H1 (cell line): Measurements from ENCODE around the gene MAP6D1. TPM values are rescaled to one million over a fixed set of nuclear protein-coding genes. Genes with fewer than 3 reads are reported as not detected.

Experiments used
- CTCF ChIA-PET: fragments of 300-600 bp; sonication (Branson Sonifier 250); formaldehyde crosslinking; loops from one replicate; lab custom pipeline; 2021; ENCODE audit not compliant: partially characterized antibody; lab: Charles Lee
- POLR2A ChIA-PET: fragments of 300-600 bp; sonication (Branson Sonifier 250); formaldehyde crosslinking; loops from one replicate; lab custom pipeline; 2021; ENCODE audit warnings: inconsistent platforms; ENCODE audit not compliant: partially characterized antibody; lab: Charles Lee
- DNase-seq, 2 experiments: peaks; one replicate each; pipeline versions ENCODE4 v3.0.0 to v3.0.0-alpha.2; 2010 to 2022; ENCODE audit warnings: low spot score in 2 of 2, low read depth in 1 of 2, mixed read lengths in 1 of 2
- FAIRE-seq: peaks from 2 replicates; lab custom pipeline; 2011; peaks lifted over from hg19 to GRCh38; lab: Jason Lieb, UNC
- H2AFZ ChIP-seq: 2 replicates; pipeline ENCODE4 v1.8.1; 2012; ENCODE audit warnings: low read length, inconsistent platforms
- H2AK5ac ChIP-seq: 2 replicates; pipeline ENCODE4 v1.6.1; 2013; ENCODE audit warnings: low read depth, low read length
- H2BK120ac ChIP-seq: replicated peaks from 2 replicates; pipeline ENCODE3; 2013; ENCODE audit warnings: low read depth, low read length, inconsistent platforms
- H2BK12ac ChIP-seq: 2 replicates; pipeline ENCODE4 v1.6.1; 2013; ENCODE audit warnings: low read depth, low read length
- H2BK15ac ChIP-seq: 2 replicates; pipeline ENCODE4 v1.6.1; 2013; ENCODE audit warnings: low read length
- H2BK20ac ChIP-seq: 2 replicates; pipeline ENCODE4 v1.6.1; 2013; ENCODE audit warnings: low read length
- H2BK5ac ChIP-seq: 2 replicates; pipeline ENCODE4 v1.6.1; 2013; ENCODE audit warnings: low read depth, low read length
- H3K14ac ChIP-seq: 2 replicates; pipeline ENCODE4 v1.6.1; 2013; ENCODE audit warnings: inconsistent platforms; ENCODE audit not compliant: insufficient read length
- H3K18ac ChIP-seq: 2 replicates; pipeline ENCODE4 v1.6.1; 2013; ENCODE audit warnings: low read length; ENCODE audit errors: extremely low read depth
- H3K23ac ChIP-seq: 2 replicates; pipeline ENCODE4 v1.6.1; 2013; ENCODE audit warnings: inconsistent platforms; ENCODE audit not compliant: insufficient read length
- H3K23me2 ChIP-seq: 2 replicates; pipeline ENCODE4 v1.6.1; 2013; ENCODE audit warnings: low read depth, low read length
- H3K27ac ChIP-seq: 2 replicates; pipeline ENCODE4 v1.6.1; 2011; ENCODE audit warnings: low read depth, low read length, inconsistent platforms
- H3K27me3 ChIP-seq, 4 experiments: replicated peaks in 1 of 4; 1 replicate in 1 of 4; 2 replicates in 3 of 4; pipeline versions ENCODE4 v1.6.1 to v1.8.1; 2011 to 2013; ENCODE audit warnings: low read length in 3 of 4, mild to moderate bottlenecking in 3 of 4, inconsistent platforms in 2 of 4, mixed read lengths in 2 of 4, moderate library complexity in 1 of 4; ENCODE audit not compliant: control insufficient read depth in 3 of 4, insufficient read depth in 3 of 4; ENCODE audit errors: extremely low read depth in 1 of 4
- H3K36me3 ChIP-seq, 4 experiments: 2 replicates each; pipeline versions ENCODE4 v1.6.1 to v1.8.1; 2011 to 2013; ENCODE audit warnings: mild to moderate bottlenecking in 4 of 4, low read length in 3 of 4, moderate library complexity in 2 of 4, control low read depth in 1 of 4, inconsistent platforms in 1 of 4; ENCODE audit not compliant: insufficient read depth in 4 of 4, control insufficient read depth in 2 of 4
- H3K4ac ChIP-seq: replicated peaks from 2 replicates; pipeline ENCODE3; 2013; ENCODE audit warnings: low read length, low read depth, mixed read lengths, inconsistent platforms; ENCODE audit not compliant: insufficient read length
- H3K4me1 ChIP-seq, 4 experiments: replicated peaks in 1 of 4; 1 replicate in 1 of 4; 2 replicates in 3 of 4; pipeline versions ENCODE4 v1.6.1 to v1.8.1; 2011 to 2013; ENCODE audit warnings: low read length in 3 of 4, inconsistent platforms in 2 of 4, mixed read lengths in 1 of 4; ENCODE audit not compliant: insufficient read depth in 4 of 4, control insufficient read depth in 3 of 4
- H3K4me2 ChIP-seq, 2 experiments: 2 replicates each; pipeline versions ENCODE4 v1.6.1 to v1.8.1; 2011 to 2013; ENCODE audit warnings: low read depth in 2 of 2, low read length in 2 of 2, control low read depth in 1 of 2, inconsistent platforms in 1 of 2, mild to moderate bottlenecking in 1 of 2; ENCODE audit not compliant: insufficient read depth in 1 of 2
- H3K4me3 ChIP-seq, 4 experiments: fragments of 200-600, 300-600 bp in 1 of 4; sonication (generic), shearing (Covaris generic), sonication (Bioruptor Twin) in 1 of 4; 2 replicates each; pipeline versions ENCODE4 v1.5.1 to v1.8.1; 2011 to 2016; ENCODE audit warnings: low read length in 4 of 4, low read depth in 3 of 4, control low read depth in 2 of 4, inconsistent platforms in 2 of 4, mild to moderate bottlenecking in 2 of 4, mixed read lengths in 1 of 4, moderate library complexity in 1 of 4; ENCODE audit not compliant: insufficient read depth in 2 of 4; ENCODE audit errors: extremely low read depth in 1 of 4
- H3K56ac ChIP-seq: replicated peaks from 2 replicates; pipeline ENCODE3; 2013; ENCODE audit warnings: low read depth, mild to moderate bottlenecking, mixed read lengths, low read length, inconsistent platforms; ENCODE audit not compliant: insufficient read length
- H3K79me1 ChIP-seq: 2 replicates; pipeline ENCODE4 v1.6.1; 2013; ENCODE audit warnings: low read depth, low read length, control low read depth
- H3K79me2 ChIP-seq, 2 experiments: 2 replicates each; pipeline versions ENCODE4 v1.6.1 to v1.8.1; 2012 to 2013; ENCODE audit warnings: low read length in 2 of 2, mild to moderate bottlenecking in 2 of 2, inconsistent platforms in 1 of 2; ENCODE audit not compliant: insufficient read depth in 2 of 2, control insufficient read depth in 1 of 2
- H3K9ac ChIP-seq, 4 experiments: replicated peaks in 1 of 4; 1 replicate in 1 of 4; 2 replicates in 3 of 4; pipeline versions ENCODE4 v1.6.1 to v1.8.1; 2011 to 2013; ENCODE audit warnings: low read depth in 3 of 4, low read length in 3 of 4, control low read depth in 2 of 4, mild to moderate bottlenecking in 2 of 4, moderate library complexity in 2 of 4, inconsistent platforms in 1 of 4; ENCODE audit errors: extremely low read depth in 1 of 4
- H3K9me3 ChIP-seq, 2 experiments: 2 replicates each; pipeline versions ENCODE4 v1.6.1 to v1.8.1; 2012 to 2013; ENCODE audit warnings: mild to moderate bottlenecking in 2 of 2, moderate library complexity in 2 of 2, control low read depth in 1 of 2, inconsistent platforms in 1 of 2, low read depth in 1 of 2, low read length in 1 of 2, mixed read lengths in 1 of 2; ENCODE audit not compliant: insufficient read depth in 2 of 2
- H4K20me1 ChIP-seq, 2 experiments: replicated peaks in 1 of 2; 2 replicates each; pipeline versions ENCODE3 to v1.8.1; 2011 to 2013; ENCODE audit warnings: inconsistent platforms in 2 of 2, low read length in 2 of 2, mild to moderate bottlenecking in 1 of 2; ENCODE audit not compliant: insufficient read depth in 2 of 2, control insufficient read depth in 1 of 2
- H4K5ac ChIP-seq: 2 replicates; pipeline ENCODE4 v1.6.1; 2013; ENCODE audit warnings: low read length, low read depth, mixed read lengths, inconsistent platforms; ENCODE audit not compliant: insufficient read length
- H4K8ac ChIP-seq: 2 replicates; pipeline ENCODE4 v1.8.0; 2013; ENCODE audit warnings: mild to moderate bottlenecking, moderate library complexity, low read length, inconsistent platforms; ENCODE audit not compliant: insufficient read depth; ENCODE audit errors: extremely low read depth
- H4K91ac ChIP-seq: replicated peaks from 2 replicates; pipeline ENCODE3; 2013; ENCODE audit warnings: low read length, mixed read lengths, inconsistent platforms; ENCODE audit not compliant: insufficient read length
- WGBS, 2 experiments: shearing (Covaris generic) in 1 of 2; methylation state at CpG; one replicate each; pipeline versions ENCODE4 v1.1.6 to v1.1.7; 2013 to 2015; ENCODE audit warnings: low lambda C conversion rate in 2 of 2, mixed read lengths in 2 of 2, inconsistent platforms in 1 of 2, low coverage in 1 of 2, missing lambda C conversion rate in 1 of 2; ENCODE audit not compliant: insufficient replicate concordance in 2 of 2, insufficient coverage in 1 of 2, insufficient read length in 1 of 2; ENCODE audit errors: extremely low coverage in 1 of 2, missing lambda C conversion rate in 1 of 2; 5-methylcytosine and 5-hydroxymethylcytosine counted together
- polyA plus RNA-seq, 7 experiments: library from polyadenylated mRNA; depleted of rRNA in 3 of 7; stranded (reverse) in 5 of 7; unstranded in 2 of 7; fragments of >200 nt in 5 of 7; fragments of 200-250 nt in 2 of 7; gene quantifications; 1 replicate in 5 of 7; 2 replicates in 1 of 7; 4 replicates in 1 of 7; pipeline versions ENCODE4 v1.2.1 to v1.2.3, GENCODE V29; 2011 to 2013; ENCODE audit warnings: missing spikeins in 2 of 7, mixed read lengths in 2 of 7
- total RNA-seq: library from RNA; stranded (reverse); fragmentation: NEBNext Ultra II Directional; extraction: Animal tissue kit (Norgen Biotek cat#: 25700); gene quantifications from 2 replicates; pipeline ENCODE4 v1.2.1, GENCODE V29; 2021

The MAP6D1 gene
- total and polyA plus RNA-seq, 2 of the 8 experiments (the other 6 are each of a cell fraction or from before 2014, with no cell fraction given): 4.8 to 5.2 TPM

- H3K27me3 ChIP-seq: no peaks in the 10 kb centered on the region
- H3K36me3 ChIP-seq: peaks cover 13 to 67% (median 43%) of the 10 kb centered on the region in 4 experiments
- H4K8ac ChIP-seq: no peak overlapping the region
- H2BK120ac ChIP-seq: no peak overlapping the region
- no peak overlapping the region for H2BK12ac ChIP-seq
- no peak for DNase-seq
- no peak overlapping the region for H4K5ac ChIP-seq
- no peak overlapping the region for H2BK5ac ChIP-seq
- no peaks in the 10 kb centered on the region for H3K79me1 ChIP-seq
- H3K4me1 ChIP-seq: no peaks in the 10 kb centered on the region
- 91% methylated on average over 4 of the region's 4 CpGs; no CpG with 5 or more reads in 1 of the 2 experiments for WGBS, 2 experiments
- ChIA-PET POLR2A (no interaction called here), CTCF (no interaction called here)
- H3K4me3 ChIP-seq: no peak overlapping the region
- no peak overlapping the region for H3K56ac ChIP-seq
- no peak overlapping the region for H3K23ac ChIP-seq
- H3K79me2 ChIP-seq: peaks cover 0 to 4% of the 10 kb centered on the region in 2 experiments; a peak in 1 of 4 replicates
- no peak overlapping the region for H2BK15ac ChIP-seq
- no peak overlapping the region for H3K4ac ChIP-seq
- no peak overlapping the region for H4K91ac ChIP-seq
- no peak overlapping the region for H3K9ac ChIP-seq
- no peaks in the 10 kb centered on the region for H3K9me3 ChIP-seq
- no peak overlapping the region for H2AK5ac ChIP-seq
- no peak overlapping the region for H3K4me2 ChIP-seq
- no peak overlapping the region for H2AFZ ChIP-seq
- no peak overlapping the region for H3K14ac ChIP-seq
- no peak overlapping the region for H3K27ac ChIP-seq
- no peak for FAIRE-seq
- no peaks in the 10 kb centered on the region for H3K23me2 ChIP-seq
- H4K20me1 ChIP-seq: peaks cover 0 to 3% of the 10 kb centered on the region in 2 experiments
- H2BK20ac ChIP-seq: no peak overlapping the region
- H3K18ac ChIP-seq: no peak overlapping the region
These were observed 37.2 kb upstream of the MAP6D1 start for GRCh38 chr3:183862610-183863009.
